Stimulated activated naive B cell treated with anti-CD40 and anti-IgM and Interleukin-4, amounts not matched to agents 10 μg/mL and 1 μg/mL and 100 μg/mL, for 72 hours (primary cell): ENCODE data around the gene ACE.
"Not testable (repeated sequence)": the region's sequence is repeated elsewhere in the genome, so short reads cannot be mapped to it uniquely, and the experiment has no call there.

ENCODE experiments used
- ATAC-seq, 2 donors: fragments of 150-1000 bp; cut with Tn5 transposase; replicated peaks; 2 replicates each; pipeline ENCODE4 v1.10.0; 2021; ENCODE audit warnings: moderate library complexity in 1 of 2
- DNase-seq: peaks from one replicate; pipeline ENCODE4 v3.0.0; 2021
- H3K27ac Mint-ChIP-seq: one replicate; pipeline ENCODE4 v1.8.0; 2022; ENCODE audit warnings: mild to moderate bottlenecking, mixed read lengths
- H3K27me3 Mint-ChIP-seq, 2 donors: one replicate each; pipeline ENCODE4 v1.8.0; 2022; ENCODE audit warnings: mixed read lengths in 2 of 2
- H3K36me3 Mint-ChIP-seq, 2 donors: one replicate each; pipeline ENCODE4 v1.8.0; 2022; ENCODE audit warnings: mixed read lengths in 2 of 2, mild to moderate bottlenecking in 1 of 2
- H3K4me1 Mint-ChIP-seq, 2 donors: one replicate each; pipeline ENCODE4 v1.8.0; 2022; ENCODE audit warnings: mixed read lengths in 2 of 2, mild to moderate bottlenecking in 1 of 2
- H3K4me3 Mint-ChIP-seq, 2 donors: one replicate each; pipeline ENCODE4 v1.8.0; 2022; ENCODE audit warnings: mild to moderate bottlenecking in 2 of 2, mixed read lengths in 2 of 2, moderate library complexity in 1 of 2
- H3K9me3 Mint-ChIP-seq, 2 donors: one replicate each; pipeline ENCODE4 v1.8.0; 2022; ENCODE audit warnings: mixed read lengths in 2 of 2, mild to moderate bottlenecking in 1 of 2

ACE gene

GRCh38 chr17:63448655-63449054 is 28.2 kb upstream of the ACE start:
- DNase-seq, result no peak
- no peaks in the 10 kb centered on the region for H3K9me3 Mint-ChIP-seq
- no peak overlapping the region for H3K4me3 Mint-ChIP-seq
- ATAC-seq, result no peak
- peaks cover 19 to 26% of the 10 kb centered on the region in 2 donors for H3K27me3 Mint-ChIP-seq
- H3K36me3 Mint-ChIP-seq, result no peaks in the 10 kb centered on the region
- no peak overlapping the region for H3K27ac Mint-ChIP-seq
- peaks cover 24 to 38% of the 10 kb centered on the region in 2 donors for H3K4me1 Mint-ChIP-seq

DNA sequence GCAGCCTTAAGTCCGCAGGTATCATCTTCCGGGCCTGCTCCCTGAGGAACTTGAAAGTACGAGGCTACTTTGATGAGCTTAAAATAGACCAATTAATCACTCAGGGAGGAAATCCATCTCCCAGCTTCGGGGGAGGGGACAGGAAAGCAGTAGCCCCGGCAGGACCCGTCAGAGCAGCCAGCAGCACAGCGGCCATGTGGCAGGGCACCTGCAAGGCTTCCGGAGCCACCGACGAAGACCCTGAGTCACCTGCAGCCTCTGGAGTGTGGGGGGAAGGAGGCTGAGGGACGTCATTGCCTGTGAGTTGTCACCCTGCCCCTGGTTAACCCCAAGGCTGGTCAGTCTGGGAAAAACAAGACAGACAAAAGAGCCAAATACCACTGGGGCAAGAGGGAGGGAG is 26.3 kb upstream of the ACE start:
- no peak for DNase-seq
- H3K27ac Mint-ChIP-seq, result no peak overlapping the region
- no peak overlapping the region for H3K4me3 Mint-ChIP-seq
- H3K36me3 Mint-ChIP-seq, result no peaks in the 10 kb centered on the region
- ATAC-seq, result no peak
- peaks cover 28 to 40% of the 10 kb centered on the region in 2 donors for H3K27me3 Mint-ChIP-seq
- H3K9me3 Mint-ChIP-seq, result no peaks in the 10 kb centered on the region
- H3K4me1 Mint-ChIP-seq, result peaks cover 21 to 32% of the 10 kb centered on the region in 2 donors

DNA sequence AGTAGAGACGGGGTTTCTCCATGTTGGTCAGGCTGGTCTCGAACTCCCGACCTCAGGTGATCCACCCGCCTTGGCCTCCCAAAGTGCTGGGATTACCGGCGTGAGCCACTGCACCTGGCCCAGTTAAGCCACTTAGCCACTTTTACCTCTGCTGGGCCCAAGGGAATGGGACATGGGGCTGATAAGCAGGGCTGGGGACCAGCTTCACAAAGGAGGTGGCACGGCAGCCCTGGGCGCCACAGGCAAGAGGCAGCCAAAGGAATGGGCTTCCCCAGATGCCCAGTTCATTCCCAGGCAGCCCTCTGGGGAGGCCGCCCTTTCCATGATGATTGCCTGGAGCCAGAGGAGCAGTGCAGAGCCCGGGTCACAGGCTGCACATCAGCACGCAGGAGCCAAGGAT is 25.7 kb upstream of the ACE start:
- DNase-seq (no peak), ATAC-seq (no peak)
- H3K9me3 Mint-ChIP-seq, result no peaks in the 10 kb centered on the region
- H3K4me3 Mint-ChIP-seq, result no peak overlapping the region
- no peaks in the 10 kb centered on the region for H3K36me3 Mint-ChIP-seq
- H3K27ac Mint-ChIP-seq, result no peak overlapping the region
- peaks cover 21 to 32% of the 10 kb centered on the region in 2 donors for H3K4me1 Mint-ChIP-seq
- peaks cover 28 to 46% of the 10 kb centered on the region in 2 donors for H3K27me3 Mint-ChIP-seq

DNA sequence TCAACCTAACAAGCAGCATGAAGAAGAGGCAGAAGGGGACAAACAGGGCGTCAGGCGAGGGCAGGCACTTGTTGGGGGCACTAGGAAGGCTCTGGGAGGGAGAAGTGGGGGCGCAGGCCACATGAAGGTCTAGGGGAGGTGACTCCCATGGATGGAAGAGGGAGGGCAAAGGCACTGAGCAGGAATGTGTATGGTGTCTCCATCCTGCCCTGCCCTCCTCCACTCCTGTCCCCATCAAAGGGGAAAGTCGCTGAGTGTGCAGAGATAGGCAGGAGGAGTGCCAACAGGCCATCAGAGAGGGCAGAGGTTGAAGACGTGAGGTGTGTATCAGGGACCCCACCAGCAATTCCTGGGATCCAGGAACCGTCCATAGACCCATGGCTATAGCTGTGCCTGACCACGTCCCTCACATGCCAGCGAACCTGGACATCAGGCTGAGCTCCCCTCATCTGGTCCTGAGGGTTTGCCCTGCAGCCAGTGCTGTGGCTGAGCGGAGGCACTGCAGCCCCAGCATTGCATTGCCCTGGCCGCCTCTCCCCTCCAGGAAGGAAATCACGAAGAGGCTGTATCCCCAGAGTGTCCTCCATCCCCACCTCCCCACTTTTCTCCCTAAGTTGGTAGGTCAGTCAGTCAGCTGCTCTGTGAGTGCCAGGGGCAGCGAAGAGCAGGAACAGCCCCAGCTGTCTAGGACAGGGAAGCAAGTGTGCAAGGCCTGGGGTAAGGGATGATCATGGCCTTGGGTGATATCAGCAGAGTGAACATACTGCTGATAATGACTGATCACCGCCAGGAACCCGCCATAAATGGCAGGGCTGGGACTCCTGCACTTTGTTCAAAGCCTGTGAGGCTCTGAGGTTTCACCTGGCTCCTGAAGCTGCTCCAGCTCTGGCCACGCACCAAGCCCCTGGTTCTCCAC is 24.6 kb upstream of the ACE start:
- Mint-ChIP-seq H3K27ac (no peak overlapping the region), H3K4me1 (peaks cover 19 to 25% of the 10 kb centered on the region in 2 donors), H3K4me3 (no peak overlapping the region), H3K27me3 (peaks cover 28 to 48% of the 10 kb centered on the region in 2 donors), H3K9me3 (no peaks in the 10 kb centered on the region), H3K36me3 (no peaks in the 10 kb centered on the region)
- DNase-seq (no peak), ATAC-seq (no peak)

DNA sequence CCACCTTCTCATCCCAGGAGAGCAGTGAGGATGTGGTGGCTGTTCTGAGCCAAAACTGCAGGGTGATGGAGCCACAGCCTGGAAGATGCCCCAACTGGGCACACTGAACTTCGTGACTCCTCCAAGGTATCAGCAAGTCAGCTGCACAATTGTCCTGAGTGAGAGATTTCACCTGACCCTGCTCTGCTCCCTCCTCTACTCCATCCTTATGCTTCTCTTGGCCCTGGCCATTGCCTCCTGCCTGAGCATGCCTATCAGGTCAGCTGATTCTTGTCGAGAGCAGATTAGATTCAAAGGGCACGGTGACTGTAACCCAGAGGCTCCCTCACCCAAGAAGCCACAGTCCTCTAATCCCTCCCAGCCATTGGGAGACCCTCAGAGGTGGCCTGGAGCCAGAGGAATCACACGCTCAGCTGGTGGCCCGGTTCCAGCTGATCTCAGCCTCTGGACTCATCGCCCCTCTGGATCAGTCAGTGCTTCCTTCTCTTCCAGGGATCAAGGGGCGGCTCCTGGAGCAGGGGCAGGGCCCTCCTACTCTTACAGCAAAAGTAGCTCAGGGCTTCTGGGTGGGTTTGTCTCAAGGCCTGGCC is 23.8 kb upstream of the ACE start:
- no peak for DNase-seq
- no peaks in the 10 kb centered on the region for H3K36me3 Mint-ChIP-seq
- peaks cover 28 to 48% of the 10 kb centered on the region in 2 donors for H3K27me3 Mint-ChIP-seq
- H3K27ac Mint-ChIP-seq, result no peak overlapping the region
- ATAC-seq, result no peak
- peaks cover 16 to 20% of the 10 kb centered on the region in 2 donors for H3K4me1 Mint-ChIP-seq
- H3K4me3 Mint-ChIP-seq, result no peak overlapping the region
- H3K9me3 Mint-ChIP-seq, result no peaks in the 10 kb centered on the region

DNA sequence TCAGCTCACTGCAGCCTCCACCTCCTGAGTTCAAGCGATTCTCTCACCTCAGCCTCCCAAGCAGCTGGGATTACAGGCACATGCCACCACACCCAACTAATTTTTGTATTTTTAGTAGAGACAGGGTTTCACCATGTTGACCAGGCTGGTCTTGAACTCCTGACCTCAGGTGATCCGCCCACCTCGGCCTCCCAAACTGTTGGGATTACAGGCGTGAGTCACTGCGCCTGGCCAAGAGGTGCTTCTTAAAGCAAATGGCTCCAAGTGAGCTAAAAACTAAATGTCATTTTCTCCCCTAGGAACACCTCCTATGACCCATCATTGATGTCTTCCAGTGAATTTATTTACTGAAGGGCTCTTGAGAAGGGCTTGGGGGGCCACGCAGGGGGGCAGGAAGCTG is 22.5 kb upstream of the ACE start:
- Mint-ChIP-seq H3K27me3 (peaks cover 24 to 43% of the 10 kb centered on the region in 2 donors), H3K4me1 (peaks cover 12 to 13% of the 10 kb centered on the region in 2 donors)
- not testable (repeated sequence) for ATAC-seq, H3K9me3 Mint-ChIP-seq, H3K27ac Mint-ChIP-seq, H3K36me3 Mint-ChIP-seq, H3K4me3 Mint-ChIP-seq, DNase-seq

- no peak overlapping the region for H3K4me3 Mint-ChIP-seq
- no peaks in the 10 kb centered on the region for H3K36me3 Mint-ChIP-seq
- H3K27ac Mint-ChIP-seq, result peak overlapping the region; percentile 34
- DNase-seq, result no peak
- ATAC-seq, result no peak
- peaks cover 21 to 40% of the 10 kb centered on the region in 2 donors for H3K27me3 Mint-ChIP-seq
- H3K9me3 Mint-ChIP-seq, result no peaks in the 10 kb centered on the region
- peaks cover 9 to 15% of the 10 kb centered on the region in 2 donors for H3K4me1 Mint-ChIP-seq
Measured at GRCh38 chr17:63454915-63455314, 21.9 kb upstream of the ACE start.

GRCh38 chr17:63455417-63455816 is 21.4 kb upstream of the ACE start:
- DNase-seq, result no peak
- peaks cover 19 to 35% of the 10 kb centered on the region in 2 donors for H3K27me3 Mint-ChIP-seq
- H3K4me3 Mint-ChIP-seq, result no peak overlapping the region
- peaks cover 4 to 13% of the 10 kb centered on the region in 2 donors for H3K4me1 Mint-ChIP-seq
- no peak for ATAC-seq
- H3K36me3 Mint-ChIP-seq, result no peaks in the 10 kb centered on the region
- H3K9me3 Mint-ChIP-seq, result no peaks in the 10 kb centered on the region
- no peak overlapping the region for H3K27ac Mint-ChIP-seq

GRCh38 chr17:63458478-63458877 is 18.4 kb upstream of the ACE start:
- DNase-seq, result no peak
- Mint-ChIP-seq H3K27me3 (peaks cover 11 to 24% of the 10 kb centered on the region in 2 donors), H3K4me3 (no peak overlapping the region), H3K4me1 (peaks cover 19 to 21% of the 10 kb centered on the region in 2 donors), H3K9me3 (no peaks in the 10 kb centered on the region), H3K36me3 (no peaks in the 10 kb centered on the region), H3K27ac (no peak overlapping the region)
- no peak for ATAC-seq

DNA sequence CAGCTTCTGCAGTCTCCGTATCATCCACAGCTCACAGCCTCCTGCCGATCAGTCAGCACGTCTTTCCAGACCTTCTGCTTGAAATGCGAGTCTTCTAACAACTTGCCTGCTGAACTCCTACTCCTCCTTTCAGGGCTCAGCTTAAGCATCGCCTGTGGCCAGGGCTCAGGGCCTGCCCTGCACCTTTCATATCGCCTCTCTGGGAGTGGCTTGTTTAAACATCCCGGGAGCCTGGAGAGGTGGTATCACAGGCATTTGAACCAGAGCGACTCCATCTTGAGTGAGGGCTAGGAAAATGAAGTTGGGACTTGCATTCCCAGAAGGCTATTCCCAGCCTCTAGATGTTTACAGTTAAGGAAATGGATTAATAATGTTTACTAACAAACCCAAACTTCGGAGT is 16.8 kb upstream of the ACE start:
- no peak for ATAC-seq
- no peak overlapping the region for H3K27ac Mint-ChIP-seq
- H3K4me3 Mint-ChIP-seq, result no peak overlapping the region

DNA sequence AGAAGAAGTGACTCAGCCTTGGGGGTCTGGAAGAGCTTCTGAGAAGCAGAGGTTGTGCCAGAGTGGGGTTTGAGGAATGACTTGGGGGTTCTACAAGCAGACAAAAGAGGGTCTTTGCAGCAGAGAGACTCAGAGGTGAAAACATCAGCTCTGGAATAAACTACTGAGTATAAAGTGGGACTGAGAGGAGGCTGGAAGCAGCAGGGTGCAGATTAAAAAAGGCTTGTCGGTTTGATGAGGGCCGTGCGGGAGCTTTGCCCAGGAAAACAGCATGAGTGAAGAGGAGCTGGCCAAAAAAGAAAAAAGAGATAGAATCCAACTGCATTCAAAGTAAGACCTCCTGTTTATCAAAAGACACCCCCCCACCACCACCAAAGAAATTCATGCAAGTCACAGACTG is 13.1 kb upstream of the ACE start:
- Mint-ChIP-seq H3K4me3 (no peak overlapping the region), H3K27me3 (peaks cover 0 to 6% of the 10 kb centered on the region in 2 donors), H3K27ac (no peak overlapping the region), H3K4me1 (peaks cover 24 to 36% of the 10 kb centered on the region in 2 donors), H3K9me3 (peaks cover 0 to 2% of the 10 kb centered on the region in 2 donors), H3K36me3 (peaks cover 0 to 1% of the 10 kb centered on the region in 2 donors)
- no peak for DNase-seq
- no peak for ATAC-seq

More for the DNA sequence above, 16.8 kb upstream of the ACE start:
- peaks cover 28 to 34% of the 10 kb centered on the region in 2 donors for H3K4me1 Mint-ChIP-seq
- no peaks in the 10 kb centered on the region for H3K9me3 Mint-ChIP-seq
- peaks cover under 1 to 13% of the 10 kb centered on the region in 2 donors for H3K27me3 Mint-ChIP-seq
- DNase-seq, result no peak
- no peaks in the 10 kb centered on the region for H3K36me3 Mint-ChIP-seq

DNA sequence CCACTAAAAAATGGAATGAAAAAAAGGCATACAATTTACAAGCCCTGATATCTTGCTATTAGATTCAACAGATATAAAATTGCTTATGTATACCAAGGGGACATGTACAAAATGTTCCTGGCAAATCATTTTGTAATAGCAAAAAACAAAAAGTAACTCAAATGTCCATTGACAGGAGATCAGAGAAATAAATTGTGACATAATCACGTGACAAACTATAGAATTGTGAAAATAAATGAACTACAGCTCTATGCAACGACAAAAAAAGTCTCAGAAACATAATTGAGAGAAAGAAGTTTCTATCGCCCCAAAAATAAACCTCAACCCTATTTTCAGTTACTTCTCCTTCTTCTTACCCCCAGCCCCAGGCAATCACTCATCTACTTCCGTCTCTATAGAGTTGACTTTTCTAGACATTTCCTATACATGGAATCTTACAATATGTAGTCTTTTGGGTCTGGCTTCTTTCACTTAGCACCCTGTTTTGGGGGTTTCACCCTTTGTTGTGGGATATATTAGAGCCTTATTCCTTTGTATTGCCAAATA is 12.1 kb upstream of the ACE start:
- H3K36me3 Mint-ChIP-seq, result peaks cover 0 to 1% of the 10 kb centered on the region in 2 donors
- H3K27ac Mint-ChIP-seq, result no peak overlapping the region
- no peak for ATAC-seq
- peaks cover 0 to 6% of the 10 kb centered on the region in 2 donors for H3K27me3 Mint-ChIP-seq
- H3K4me1 Mint-ChIP-seq, result peaks cover 20 to 36% of the 10 kb centered on the region in 2 donors
- no peak overlapping the region for H3K4me3 Mint-ChIP-seq
- peaks cover 0 to 2% of the 10 kb centered on the region in 2 donors for H3K9me3 Mint-ChIP-seq
- no peak for DNase-seq

GRCh38 chr17:63468099-63468498 is 8.8 kb upstream of the ACE start:
- Mint-ChIP-seq H3K27me3 (peaks cover 0 to 19% of the 10 kb centered on the region in 2 donors), H3K4me1 (peaks cover 7 to 18% of the 10 kb centered on the region in 2 donors)
- not testable (repeated sequence) for H3K27ac Mint-ChIP-seq, H3K36me3 Mint-ChIP-seq, ATAC-seq, H3K4me3 Mint-ChIP-seq, H3K9me3 Mint-ChIP-seq, DNase-seq

DNA sequence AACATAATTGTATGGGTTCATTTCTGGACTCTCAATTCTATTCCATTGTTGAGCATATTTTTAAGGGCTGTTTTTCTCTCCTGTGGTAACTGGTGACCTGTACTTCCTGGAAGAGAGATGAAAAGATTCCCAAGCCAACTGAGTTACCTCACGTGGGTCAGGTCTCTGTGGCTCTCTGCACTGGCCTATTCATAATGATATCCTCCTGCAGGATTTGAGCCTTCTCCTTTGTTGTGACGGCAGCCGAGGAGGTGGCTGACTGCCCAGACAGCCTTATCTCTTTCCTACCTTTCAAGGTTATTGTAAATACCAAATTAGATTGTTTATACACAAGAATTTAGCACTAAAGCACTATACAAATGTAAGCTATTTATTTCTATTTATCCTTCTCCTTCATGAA is 2.7 kb upstream of the ACE start:
- no peaks in the 10 kb centered on the region for H3K9me3 Mint-ChIP-seq
- DNase-seq (no peak), ATAC-seq (no peak)
- H3K4me1 Mint-ChIP-seq, result peaks cover 28 to 35% of the 10 kb centered on the region in 2 donors
- no peak overlapping the region for H3K4me3 Mint-ChIP-seq
- no peak overlapping the region for H3K27ac Mint-ChIP-seq
- no peaks in the 10 kb centered on the region for H3K36me3 Mint-ChIP-seq
- peaks cover 31 to 44% of the 10 kb centered on the region in 2 donors for H3K27me3 Mint-ChIP-seq
